Breast epithelium (tissue), 4 donors: ENCODE measurements around the gene SYCP2L. TPM values are rescaled to one million over a fixed set of nuclear protein-coding genes. Genes with fewer than 3 reads are reported as not detected.
"Not testable (repeated sequence)": the region's sequence is repeated elsewhere in the genome, so short reads cannot be mapped to it uniquely, and the experiment has no call there.

Experiments used
- DNase-seq, 2 donors: peaks; one replicate each; pipeline ENCODE4 v3.0.0-alpha.2; 2019; ENCODE audit warnings: low spot score in 2 of 2
- H3K27ac ChIP-seq, 2 donors: fragments of 200-600 bp; sonication (generic) in 1 of 2; one replicate each; pipeline ENCODE4 v1.5.1; 2016 to 2019; ENCODE audit warnings: mild to moderate bottlenecking in 1 of 2
- H3K27me3 ChIP-seq, 2 donors: fragments of 200-600 bp; sonication (generic) in 1 of 2; one replicate each; pipeline versions ENCODE4 v1.5.1 to v1.6.0; 2017 to 2019; ENCODE audit warnings: control low read depth in 1 of 2, mild to moderate bottlenecking in 1 of 2
- H3K36me3 ChIP-seq: fragments of 200-600 bp; one replicate; pipeline ENCODE4 v1.5.1; 2019
- H3K4me1 ChIP-seq, 2 donors: fragments of 200-600 bp; sonication (generic); one replicate each; pipeline ENCODE4 v1.5.1; 2016 to 2019; ENCODE audit warnings: control low read depth in 1 of 2
- H3K4me3 ChIP-seq, 3 donors: fragments of 200-600 bp; sonication (generic); 1 replicate in 2 of 3; 2 replicates in 1 of 3; pipeline ENCODE4 v1.5.1; 2016 to 2019; ENCODE audit warnings: mild to moderate bottlenecking in 3 of 3, moderate library complexity in 2 of 3
- H3K9me3 ChIP-seq, 2 donors: fragments of 200-600 bp; sonication (generic) in 1 of 2; one replicate each; pipeline ENCODE4 v1.5.1; 2016 to 2019; ENCODE audit warnings: control low read depth in 1 of 2
- CTCF ChIP-seq, 3 donors: fragments of 450-650 bp; IDR thresholded peaks; one replicate each; pipeline ENCODE4 v1.5.1; 2016 to 2017; ENCODE audit warnings: antibody characterized with exemption in 3 of 3, mild to moderate bottlenecking in 3 of 3, moderate library complexity in 3 of 3
- POLR2A ChIP-seq: fragments of 450-650 bp; IDR thresholded peaks from one replicate; pipeline ENCODE4 v1.6.1; 2016; ENCODE audit warnings: antibody characterized with exemption, mild to moderate bottlenecking, moderate library complexity
- POLR2AphosphoS5 ChIP-seq, 3 donors: sonication (generic); formaldehyde crosslinking; IDR thresholded peaks; one replicate each; pipeline ENCODE4 v1.6.1; 2017; ENCODE audit warnings: antibody characterized with exemption in 3 of 3
- intact Hi-C: fragments of 100-400 bp; cut with DNase I; formaldehyde crosslinking; loops from one replicate; pipeline ENCODE4 v1.15.1; 2023; ENCODE audit warnings: low total_unique reads
- total RNA-seq, 3 donors: library from RNA; depleted of rRNA; stranded (reverse); fragments of >200 nt; gene quantifications; one replicate each; pipeline ENCODE4 v1.1.0, GENCODE V29; 2016

Gene SYCP2L
- total RNA-seq, 3 donors from 2014 or later, result 1.8 to 2.2 (median 2.0) TPM

- Histone ChIP-seq H3K27me3 (no peaks in the 10 kb centered on the region), H3K27ac (no peak overlapping the region), H3K9me3 (no peaks in the 10 kb centered on the region), H3K36me3 (no peaks in the 10 kb centered on the region), H3K4me1 (no peaks in the 10 kb centered on the region), H3K4me3 (no peak overlapping the region)
- DNase-seq, result no peak
- intact Hi-C loops, result no loop called here
- TF ChIP-seq POLR2A, result no peak
- no peak for TF ChIP-seq POLR2AphosphoS5 (IDR thresholded peaks at IDR 0.05)
- no peak for TF ChIP-seq CTCF (IDR thresholded peaks at IDR 0.05)
These were observed 102.7 kb downstream of the SYCP2L start for GRCh38 chr6:10989587-10989986.

GRCh38 chr6:10991115-10991514, 104.3 kb downstream of the SYCP2L start:
- Histone ChIP-seq H3K27ac (no peak overlapping the region), H3K4me3 (no peak overlapping the region), H3K36me3 (no peaks in the 10 kb centered on the region), H3K27me3 (no peaks in the 10 kb centered on the region), H3K9me3 (no peaks in the 10 kb centered on the region), H3K4me1 (no peaks in the 10 kb centered on the region)
- TF ChIP-seq CTCF (IDR thresholded peaks at IDR 0.05) (no peak), POLR2AphosphoS5 (IDR thresholded peaks at IDR 0.05) (no peak)
- intact Hi-C loops, result no loop called here
- no peak for DNase-seq

GRCh38 chr6:10993896-10994295, 107.0 kb downstream of the SYCP2L start:
- Histone ChIP-seq H3K9me3 (no peaks in the 10 kb centered on the region), H3K27ac (no peak overlapping the region), H3K36me3 (no peaks in the 10 kb centered on the region), H3K27me3 (no peaks in the 10 kb centered on the region), H3K4me1 (no peaks in the 10 kb centered on the region), H3K4me3 (no peak overlapping the region)
- no peak for TF ChIP-seq POLR2AphosphoS5 (IDR thresholded peaks at IDR 0.05)
- DNase-seq, result no peak
- intact Hi-C loops, result no loop called here

GRCh38 chr6:10995114-10995707, 108.4 kb downstream of the SYCP2L start:
- intact Hi-C loops, result no loop called here
- H3K36me3 ChIP-seq, result no peaks in the 10 kb centered on the region

GRCh38 chr6:10999994-11000393, 113.1 kb downstream of the SYCP2L start:
- no peak for DNase-seq
- intact Hi-C loops, result no loop called here
- no peak overlapping the region for H3K4me3 ChIP-seq
- TF ChIP-seq POLR2A (no peak), POLR2AphosphoS5 (IDR thresholded peaks at IDR 0.05) (no peak)
- no peak overlapping the region for H3K27ac ChIP-seq
- H3K4me1 ChIP-seq, result no peaks in the 10 kb centered on the region
- H3K27me3 ChIP-seq, result no peaks in the 10 kb centered on the region
- no peaks in the 10 kb centered on the region for H3K9me3 ChIP-seq
- no peaks in the 10 kb centered on the region for H3K36me3 ChIP-seq

More at GRCh38 chr6:10995114-10995707, 108.4 kb downstream of the SYCP2L start:
- DNase-seq, result no peak
- Histone ChIP-seq H3K4me1 (no peaks in the 10 kb centered on the region), H3K27ac (no peak overlapping the region), H3K4me3 (no peak overlapping the region), H3K9me3 (no peaks in the 10 kb centered on the region), H3K27me3 (no peaks in the 10 kb centered on the region)
- TF ChIP-seq POLR2AphosphoS5 (IDR thresholded peaks at IDR 0.05) (no peak), POLR2A (no peak), CTCF (IDR thresholded peaks at IDR 0.05) (no peak)

- no peaks in the 10 kb centered on the region for H3K36me3 ChIP-seq
- intact Hi-C loops, result no loop called here
- TF ChIP-seq POLR2A (no peak), CTCF (IDR thresholded peaks at IDR 0.05) (no peak), POLR2AphosphoS5 (IDR thresholded peaks at IDR 0.05) (no peak)
- H3K4me1 ChIP-seq, result no peaks in the 10 kb centered on the region
- no peaks in the 10 kb centered on the region for H3K27me3 ChIP-seq
- DNase-seq, result no peak
- no peak overlapping the region for H3K27ac ChIP-seq
- no peaks in the 10 kb centered on the region for H3K9me3 ChIP-seq
- no peak overlapping the region for H3K4me3 ChIP-seq
These were observed 115.3 kb downstream of the SYCP2L start for GRCh38 chr6:11002176-11002575.

GRCh38 chr6:11003297-11003696, 116.4 kb downstream of the SYCP2L start:
- intact Hi-C loops, result not testable (repeated sequence)

More at GRCh38 chr6:11003297-11003696, 116.4 kb downstream of the SYCP2L start:
- H3K27ac ChIP-seq, H3K9me3 ChIP-seq, H3K27me3 ChIP-seq, DNase-seq, H3K4me3 ChIP-seq, H3K36me3 ChIP-seq, H3K4me1 ChIP-seq: not testable (repeated sequence)
